Stimulated activated CD4-positive, alpha-beta T cell treated with anti-CD3 and anti-CD28 coated beads, Interleukin-2, amount 100 ng/mL, for 24 hours (primary cell): ENCODE data around the gene NEURL4.

Source experiments
- DNase-seq, 2 donors: peaks; one replicate each; pipeline ENCODE4 v3.0.0-alpha.2; 2020

Gene NEURL4

DNA sequence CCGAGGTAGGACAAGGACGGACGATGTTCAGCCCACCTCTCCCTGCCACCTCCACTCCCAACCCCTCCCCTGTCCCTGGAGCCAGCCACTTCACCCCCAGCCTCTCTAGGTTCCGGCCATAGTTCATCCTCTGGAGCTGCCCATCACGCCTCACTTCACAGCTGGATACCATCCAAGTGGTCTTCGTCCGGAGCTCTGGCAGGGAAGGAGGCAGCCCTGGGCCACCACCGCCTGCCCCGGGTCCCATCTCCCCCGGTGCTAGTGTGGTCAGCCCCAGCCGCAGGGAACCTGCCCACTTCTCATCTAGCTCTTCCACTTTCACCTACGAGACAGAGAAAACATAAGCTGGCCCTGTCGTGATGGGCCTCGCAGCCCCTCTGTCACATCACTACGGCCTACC lies 7.7 kb downstream of the NEURL4 start:
- DNase-seq, result no peak

DNA sequence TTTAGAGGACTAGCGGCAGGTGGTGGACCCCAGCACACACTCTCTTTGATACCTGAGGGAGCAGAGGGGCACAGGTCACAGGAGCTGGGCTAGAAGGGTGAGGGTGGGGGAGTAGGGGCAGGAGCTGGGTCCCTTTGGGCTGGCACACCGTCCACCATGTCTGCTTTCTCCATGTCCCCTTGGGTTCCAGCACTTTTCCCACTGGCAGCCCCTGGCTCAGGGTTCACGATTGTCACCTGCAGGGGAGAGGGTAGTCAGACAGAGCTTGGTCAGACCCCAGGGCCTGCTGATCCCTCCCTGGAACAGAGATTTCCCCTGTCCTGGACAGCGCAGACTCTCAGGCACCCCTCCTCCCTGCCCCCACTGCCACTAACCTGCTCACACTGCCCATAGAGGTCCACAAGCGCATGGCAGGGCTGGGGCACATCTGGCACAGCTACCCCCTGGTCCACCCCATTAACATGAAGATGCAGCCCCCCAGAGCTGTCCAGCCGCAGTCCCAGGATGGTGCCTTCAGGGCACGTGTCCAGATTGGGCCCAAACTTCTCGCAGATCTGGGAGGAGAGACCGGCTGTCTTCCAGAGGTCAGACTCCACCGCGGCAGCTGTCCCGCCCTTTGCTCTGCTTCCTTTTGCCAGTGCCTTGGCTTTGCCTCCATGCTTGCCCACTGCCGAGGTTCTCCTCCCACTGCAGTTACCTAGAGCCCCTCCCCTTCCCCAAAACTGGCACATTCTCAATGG lies 10.8 kb downstream of the NEURL4 start:
- DNase-seq, result no peak

DNA sequence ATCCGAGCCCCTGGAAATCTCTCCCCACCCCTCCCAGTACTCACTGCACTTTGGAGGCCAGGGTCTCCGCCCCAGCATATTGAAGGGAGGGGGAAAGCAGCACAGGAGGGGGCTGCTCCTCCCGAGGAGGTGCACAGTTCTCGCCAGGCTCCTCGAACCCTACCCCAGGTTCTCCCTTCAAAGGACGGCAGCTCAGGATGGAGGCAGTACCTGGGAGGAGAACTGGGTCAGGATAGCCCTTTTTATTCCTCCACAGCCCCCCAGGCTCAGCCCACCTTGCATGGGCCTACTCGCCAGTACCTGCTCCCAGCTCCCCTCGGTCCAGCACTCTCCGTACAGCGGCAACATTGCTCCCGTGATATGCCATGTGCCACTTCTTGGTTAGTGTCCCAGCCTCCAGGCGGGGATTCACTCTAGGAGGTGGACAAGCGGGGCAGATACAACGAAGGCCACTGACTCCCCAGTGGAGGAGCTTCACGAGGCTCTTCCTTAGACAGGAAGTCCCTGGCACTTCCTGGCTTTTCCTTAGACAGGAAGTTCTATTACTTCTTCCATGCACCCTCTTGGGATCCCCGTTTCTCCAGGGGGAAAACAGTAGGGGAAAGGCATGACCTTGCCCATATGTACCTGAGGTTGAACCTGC lies 11.9 kb downstream of the NEURL4 start:
- DNase-seq, result no peak

DNA sequence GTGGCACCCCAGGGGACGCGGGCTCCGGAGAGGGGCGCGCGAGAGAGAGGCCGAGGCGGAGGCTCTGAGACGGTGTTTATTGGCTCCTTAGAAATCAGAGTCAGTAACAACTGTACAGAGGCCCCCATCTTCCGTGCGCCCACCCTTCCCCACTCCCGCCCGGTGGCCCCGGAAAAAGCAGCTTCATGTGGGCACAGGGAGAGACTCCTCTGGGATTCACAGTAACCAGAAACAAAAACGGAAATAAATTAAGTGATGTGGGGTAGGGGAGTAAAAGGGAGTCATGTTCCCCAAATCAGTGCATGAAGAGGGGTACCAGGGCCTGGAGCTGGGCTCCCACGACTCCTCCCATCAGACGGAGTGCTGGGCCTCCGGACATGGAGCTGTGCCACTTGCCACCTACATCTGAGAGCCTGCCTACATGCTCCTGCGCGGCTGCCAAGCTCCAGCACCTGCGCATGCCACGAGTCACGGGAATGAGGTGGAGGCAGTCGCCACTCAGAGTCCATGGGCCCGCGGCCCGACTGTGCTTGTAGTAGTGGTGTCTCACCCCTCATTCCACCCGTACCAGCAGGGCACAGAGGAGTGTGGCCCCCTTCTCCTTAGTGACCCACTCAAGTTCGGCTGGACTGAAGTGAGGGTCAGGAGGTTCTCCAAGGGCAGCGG lies 13.4 kb downstream of the NEURL4 start:
- DNase-seq, result no peak

DNA sequence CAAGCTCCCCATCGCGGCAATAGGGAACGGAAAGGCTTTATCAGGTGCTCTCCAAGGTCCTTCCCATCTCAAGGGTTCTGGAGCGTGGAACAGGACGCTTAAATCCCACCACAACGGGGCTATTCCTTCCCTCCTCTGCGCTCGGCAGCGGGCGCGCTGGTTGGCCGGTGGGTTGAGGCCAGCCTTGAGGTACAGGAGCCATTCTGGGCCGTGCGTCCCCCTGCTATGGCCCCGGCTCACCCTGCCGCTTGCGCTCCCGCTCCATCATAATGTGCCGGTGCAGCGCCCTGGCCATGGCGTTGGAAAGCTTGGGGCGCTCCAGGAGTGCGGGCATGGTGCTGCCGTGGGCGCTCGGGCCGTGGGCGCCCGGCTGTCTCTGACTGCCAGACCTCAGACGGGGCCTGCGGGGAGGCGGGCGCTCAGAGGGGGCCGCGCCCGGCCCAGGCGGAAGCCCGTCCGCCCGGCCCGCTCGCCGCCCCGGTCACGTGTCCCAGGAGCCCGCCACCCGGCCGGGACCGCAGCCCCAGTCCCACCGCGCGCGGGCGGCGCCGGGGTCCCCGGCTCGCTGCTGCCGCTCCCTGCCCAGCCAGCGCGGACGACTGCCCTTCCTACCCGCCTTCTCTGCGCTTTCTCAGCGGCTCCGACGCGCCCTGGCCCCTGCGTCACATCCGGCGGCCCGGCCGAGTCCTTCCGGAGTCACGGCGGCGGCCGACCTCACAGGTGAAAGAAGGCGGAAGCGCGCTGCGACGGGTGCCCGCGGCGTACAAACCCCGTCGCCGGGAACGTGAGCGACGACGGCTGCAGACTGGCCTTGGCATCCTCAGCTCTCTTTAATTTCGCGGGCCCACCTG lies 14.2 kb downstream of the NEURL4 start, which contains the start of gene GPS2:
Gene GPS2, minus strand, starts transcription at position 642 of the 851 bp plus-strand sequence. Its CDS starts 308 bp downstream, at position 334.
- peak; percentile 93 to 96 for DNase-seq

DNA sequence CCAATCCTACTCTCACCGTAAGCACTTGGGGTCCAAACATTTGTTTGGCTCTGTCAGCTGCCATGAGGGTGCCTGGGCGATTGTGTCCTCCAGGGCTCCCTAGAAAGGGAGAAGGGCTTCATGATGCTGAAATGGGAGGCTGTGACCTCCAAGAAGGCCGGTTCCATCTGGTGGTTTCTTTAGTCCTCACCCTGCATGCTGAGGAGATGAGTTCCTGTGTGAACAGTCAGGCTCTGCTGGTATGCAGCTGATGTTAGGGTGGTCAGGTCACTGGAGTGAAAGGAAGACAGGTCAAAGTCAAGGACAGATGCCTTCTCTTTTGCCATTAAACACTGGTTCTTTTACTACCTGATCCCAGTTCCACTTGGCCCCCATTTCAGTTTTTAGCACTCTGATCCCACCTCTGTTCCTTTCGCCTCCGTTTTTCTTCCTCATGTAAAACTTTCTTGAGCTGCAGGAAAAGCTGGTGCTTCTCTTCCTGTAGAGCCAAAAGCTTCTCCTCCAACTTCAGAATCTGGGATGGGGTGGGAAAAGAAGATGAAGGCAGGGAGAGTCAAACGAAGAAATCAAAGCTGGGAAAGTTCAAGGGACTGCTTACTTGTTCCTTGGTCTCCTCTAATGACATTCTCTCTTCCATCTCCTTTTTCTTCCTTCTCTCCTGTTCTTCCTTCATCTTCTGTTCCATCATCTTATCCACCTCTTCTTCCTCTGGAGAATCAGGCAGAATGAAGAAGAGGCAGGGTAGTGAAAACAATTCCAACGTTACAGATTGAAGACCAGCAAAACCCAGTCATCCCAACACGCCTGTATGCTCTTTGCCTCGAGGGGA lies 15.0 kb downstream of the NEURL4 start:
- DNase-seq, result no peak

DNA sequence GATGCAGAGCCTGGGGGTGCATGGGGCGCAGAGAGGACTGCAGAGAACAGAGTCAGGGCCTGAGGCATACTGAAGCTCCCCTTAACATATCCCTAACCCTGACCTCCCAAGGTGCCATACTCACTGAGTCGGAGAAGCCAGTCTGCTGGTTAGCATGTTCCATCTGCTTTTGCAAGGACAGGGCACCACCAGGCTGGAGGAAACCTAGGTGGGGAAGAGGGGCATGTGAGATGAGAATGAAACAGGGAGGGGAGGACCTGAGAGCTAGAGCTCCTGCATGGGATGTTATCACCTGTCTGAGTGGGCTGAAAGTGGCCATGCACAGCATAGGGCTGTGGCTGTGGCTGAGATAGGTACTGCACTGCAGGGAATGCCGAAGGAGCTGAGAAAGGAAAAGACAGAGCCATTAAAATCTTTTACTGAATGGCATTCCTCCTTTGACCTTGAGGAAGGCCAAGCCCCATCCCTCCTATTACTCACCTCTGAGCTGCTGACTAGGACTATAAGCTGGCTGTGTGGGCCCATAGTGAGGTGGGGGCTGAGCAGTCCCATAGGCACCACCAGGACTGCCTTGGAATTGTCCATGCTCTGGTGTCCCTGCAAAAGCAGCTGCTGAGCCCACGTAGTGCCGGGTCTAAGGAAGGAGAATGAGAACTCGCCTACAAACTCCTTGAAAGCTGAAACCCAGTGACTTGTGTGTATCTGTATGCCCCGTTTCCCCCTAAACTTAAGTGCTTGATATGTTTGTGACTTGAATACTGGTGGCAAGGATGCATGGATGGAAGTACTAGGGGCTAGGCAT lies 15.8 kb downstream of the NEURL4 start:
- peak in 1 of 2 donors; percentile 49 for DNase-seq

DNA sequence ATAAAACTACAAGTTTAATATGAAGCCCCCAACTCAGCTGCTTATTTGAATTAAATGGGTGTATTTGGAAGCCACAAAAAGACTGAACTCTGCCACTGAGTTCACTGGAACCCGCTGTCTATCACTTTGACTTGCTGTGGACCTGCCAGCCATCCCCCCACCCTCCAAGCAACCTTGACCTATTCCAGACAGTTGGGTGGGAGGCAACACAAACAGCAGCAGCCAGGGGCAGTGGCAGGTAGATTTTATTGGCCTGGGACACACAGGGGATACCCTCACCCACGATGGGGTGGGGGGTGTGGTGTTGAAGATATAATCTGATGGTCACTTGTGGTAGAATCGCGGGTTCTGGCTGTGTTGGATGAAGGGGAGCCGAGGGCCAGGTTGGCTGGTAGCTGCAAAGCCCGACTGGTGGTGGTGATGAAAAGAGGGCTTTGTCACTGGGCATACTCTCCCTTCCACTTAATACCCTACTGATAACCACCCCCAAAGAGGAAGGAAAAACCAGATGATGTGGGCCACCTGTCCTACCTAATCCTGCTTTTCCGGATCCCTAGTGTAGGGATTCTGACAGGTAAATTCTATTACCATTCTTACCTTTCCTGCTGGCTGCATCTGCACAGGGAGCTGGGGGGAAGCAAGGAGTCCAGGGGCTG lies 16.6 kb downstream of the NEURL4 start:
- DNase-seq, result no peak

DNA sequence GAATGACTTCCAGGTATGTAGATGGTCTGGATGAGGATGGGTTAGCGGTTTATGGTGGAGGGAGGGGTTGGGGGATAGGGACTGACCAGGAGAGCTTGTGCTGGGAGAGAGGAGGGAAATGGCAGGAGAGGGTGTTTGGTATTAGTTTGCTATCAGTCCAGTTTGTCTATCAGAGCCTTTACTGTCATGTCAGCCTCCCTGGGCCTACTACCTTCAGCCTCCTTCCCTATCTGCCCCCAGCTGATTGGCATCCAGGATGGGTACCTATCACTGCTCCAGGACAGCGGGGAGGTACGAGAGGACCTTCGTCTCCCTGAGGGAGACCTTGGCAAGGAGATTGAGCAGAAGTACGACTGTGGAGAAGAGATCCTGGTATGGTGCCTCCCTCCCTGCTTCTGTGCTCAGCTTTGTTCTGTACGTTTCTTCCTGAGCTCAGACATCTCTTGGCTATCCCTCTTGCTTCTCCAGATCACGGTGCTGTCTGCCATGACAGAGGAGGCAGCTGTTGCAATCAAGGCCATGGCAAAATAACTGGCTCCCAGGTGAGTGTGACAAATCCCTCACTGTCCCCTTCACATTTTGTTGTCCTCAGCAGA lies 17.9 kb downstream of the NEURL4 start:
- DNase-seq, result no peak

DNA sequence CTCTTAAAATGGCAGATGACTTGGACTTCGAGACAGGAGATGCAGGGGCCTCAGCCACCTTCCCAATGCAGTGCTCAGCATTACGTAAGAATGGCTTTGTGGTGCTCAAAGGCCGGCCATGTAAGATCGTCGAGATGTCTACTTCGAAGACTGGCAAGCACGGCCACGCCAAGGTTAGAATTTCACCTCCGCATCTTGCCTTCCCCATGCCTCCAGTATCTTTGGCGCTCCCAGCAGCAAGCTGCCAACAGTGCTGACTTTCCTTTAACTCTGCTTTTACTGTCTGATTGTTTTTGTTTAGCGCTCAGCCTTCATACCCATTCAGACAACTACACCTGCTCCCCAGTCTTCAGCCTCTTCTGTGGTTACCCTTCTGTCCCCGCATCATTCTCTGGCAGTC lies 19.5 kb downstream of the NEURL4 start:
- no peak for DNase-seq

DNA sequence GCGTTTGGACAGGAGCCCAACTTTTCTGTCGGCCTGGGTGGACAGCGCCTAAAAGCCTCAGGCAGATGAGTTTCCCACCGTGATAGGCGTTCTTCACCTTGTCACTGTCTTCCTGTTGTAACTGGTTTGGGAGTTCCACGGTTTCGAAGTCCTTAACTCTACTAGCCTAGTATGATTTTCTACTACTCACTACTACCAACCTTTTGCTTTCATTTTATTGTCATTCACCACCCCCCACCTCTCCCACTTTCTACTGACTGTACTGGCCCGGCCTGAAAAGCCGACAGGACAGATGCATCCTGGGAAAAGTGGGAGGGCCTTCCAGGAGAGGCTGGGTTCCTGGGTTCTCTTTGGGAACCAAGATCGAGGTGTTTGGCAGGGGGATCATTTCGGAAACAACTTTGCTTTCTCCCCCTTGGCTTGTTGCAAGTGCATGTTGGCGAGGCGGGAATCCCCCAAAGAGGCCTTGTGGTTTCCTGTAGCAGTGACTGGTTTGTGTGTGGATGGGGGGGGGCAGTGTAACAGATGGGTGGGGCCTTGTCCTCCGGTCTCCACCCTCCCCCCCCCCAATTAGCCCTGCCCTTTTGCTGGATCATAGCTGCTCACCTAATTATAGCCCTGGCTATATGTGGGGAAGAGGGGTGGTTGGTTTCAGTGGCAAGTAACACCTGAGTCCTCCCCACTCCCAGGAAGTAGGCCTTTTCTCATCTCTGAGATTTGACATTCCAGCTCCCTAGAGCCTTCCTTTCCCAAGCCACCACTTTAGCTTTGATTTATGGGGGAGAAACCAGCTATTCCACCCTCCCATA lies 20.3 kb downstream of the NEURL4 start:
- peak; percentile 78 to 84 for DNase-seq

DNA sequence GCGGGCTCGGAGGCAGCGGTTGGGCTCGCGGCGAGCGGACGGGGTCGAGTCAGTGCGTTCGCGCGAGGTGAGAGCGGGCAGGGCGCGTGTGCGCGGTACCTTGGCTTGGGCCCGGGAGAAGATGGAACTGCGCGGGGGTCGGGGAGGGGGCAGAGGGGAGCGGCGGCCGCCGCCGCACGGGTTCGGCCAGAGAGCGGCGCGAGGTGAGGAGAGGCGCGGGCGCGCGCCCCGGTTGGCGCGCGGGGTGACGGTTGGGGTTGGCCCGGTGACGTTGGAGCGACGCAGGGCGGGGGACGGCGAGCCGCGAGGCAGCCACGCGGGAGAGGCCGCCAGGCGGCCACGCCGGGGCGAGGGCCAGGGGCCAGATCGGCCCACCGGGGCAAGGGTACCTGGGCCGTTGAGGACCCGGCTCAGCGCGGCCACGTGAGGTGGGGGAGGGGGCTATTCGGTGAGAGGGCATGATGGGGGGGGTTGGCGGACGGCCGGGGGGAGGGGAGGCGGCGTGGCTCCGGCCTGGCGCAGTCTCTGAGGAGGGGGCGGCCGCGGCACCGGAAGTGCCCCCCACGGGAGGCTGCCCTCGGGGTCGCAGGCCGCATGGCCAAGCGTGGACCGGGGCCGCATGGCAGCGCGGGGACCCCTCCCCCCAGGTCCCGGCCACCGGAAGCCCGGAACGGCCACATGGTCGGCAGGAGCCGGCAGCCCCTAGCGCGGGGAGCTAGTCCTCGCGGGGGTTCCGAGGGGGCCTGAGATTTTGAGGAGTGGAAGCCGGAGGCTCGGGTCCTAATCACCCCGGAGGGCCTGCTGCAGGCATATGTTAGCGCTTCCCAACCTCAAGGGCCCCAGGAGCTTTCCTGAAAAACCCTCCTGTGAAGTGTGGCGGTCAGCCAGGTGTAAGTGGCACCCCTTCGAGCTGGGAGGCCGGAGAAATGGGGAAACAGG lies 21.2 kb downstream of the NEURL4 start:
- DNase-seq, result peak; percentile 55 to 60

DNA sequence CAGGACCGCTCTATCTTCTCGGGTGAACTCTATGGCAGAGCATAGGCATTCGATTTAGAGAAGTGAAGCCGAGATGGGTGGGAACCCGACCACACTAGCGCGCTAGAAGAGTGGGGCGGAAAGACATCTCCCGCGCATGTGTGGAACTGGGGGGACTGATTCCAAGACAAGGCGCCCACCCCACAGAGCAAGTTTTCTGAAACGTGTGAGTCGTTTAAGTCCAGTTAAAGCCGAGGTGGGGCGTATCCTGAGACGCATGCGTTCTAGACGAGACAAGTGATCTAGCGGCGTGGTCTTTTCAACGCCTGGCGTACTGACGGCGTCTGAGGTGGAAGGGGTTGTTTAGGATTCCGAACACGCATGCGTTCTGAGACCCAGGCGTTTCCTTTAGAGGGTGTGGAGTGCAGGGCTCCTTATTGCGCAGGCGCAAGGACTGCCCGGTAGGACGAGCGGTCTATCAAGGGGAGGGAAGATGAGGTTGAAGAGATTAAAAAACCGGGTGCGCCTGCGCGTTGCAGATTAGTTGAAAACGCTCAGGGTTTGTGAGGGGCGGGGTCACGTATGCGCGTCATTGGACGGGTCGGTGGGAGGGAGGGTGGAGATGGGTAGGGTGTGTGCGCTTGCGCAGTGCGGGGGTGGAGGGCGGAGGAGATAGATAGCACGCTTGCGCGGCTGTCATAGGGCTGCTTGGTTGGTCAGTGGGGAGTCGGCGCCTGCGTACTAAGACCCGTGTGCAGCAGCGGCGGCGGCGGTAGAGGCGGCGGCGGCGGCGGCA lies 22.0 kb downstream of the NEURL4 start, which contains the start of gene EIF5A:
Gene EIF5A, plus strand, starts transcription at position 718 of the 775 bp plus-strand sequence. CDS start 2,008 bp downstream, outside the sequence.
- DNase-seq, result peak; percentile 100

DNA sequence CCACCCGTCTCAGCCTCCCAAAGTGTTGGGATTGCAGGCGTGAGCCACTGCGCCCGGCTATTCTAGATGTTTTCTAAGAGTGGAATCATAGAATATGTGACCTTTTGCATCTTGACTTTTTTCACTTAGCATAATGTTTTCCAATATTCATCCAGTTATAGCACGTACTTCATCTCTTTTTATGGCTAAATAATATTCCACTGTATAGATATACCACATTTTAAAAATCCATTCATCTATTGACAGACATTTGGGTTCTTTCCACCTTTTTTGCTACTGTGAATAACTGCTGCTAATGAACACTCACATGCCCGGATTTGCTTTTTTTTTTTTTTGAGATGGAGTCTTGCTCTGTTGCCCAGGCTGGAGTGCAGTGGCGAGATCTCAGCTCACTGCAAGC lies 25.0 kb downstream of the NEURL4 start:
- no peak for DNase-seq

DNA sequence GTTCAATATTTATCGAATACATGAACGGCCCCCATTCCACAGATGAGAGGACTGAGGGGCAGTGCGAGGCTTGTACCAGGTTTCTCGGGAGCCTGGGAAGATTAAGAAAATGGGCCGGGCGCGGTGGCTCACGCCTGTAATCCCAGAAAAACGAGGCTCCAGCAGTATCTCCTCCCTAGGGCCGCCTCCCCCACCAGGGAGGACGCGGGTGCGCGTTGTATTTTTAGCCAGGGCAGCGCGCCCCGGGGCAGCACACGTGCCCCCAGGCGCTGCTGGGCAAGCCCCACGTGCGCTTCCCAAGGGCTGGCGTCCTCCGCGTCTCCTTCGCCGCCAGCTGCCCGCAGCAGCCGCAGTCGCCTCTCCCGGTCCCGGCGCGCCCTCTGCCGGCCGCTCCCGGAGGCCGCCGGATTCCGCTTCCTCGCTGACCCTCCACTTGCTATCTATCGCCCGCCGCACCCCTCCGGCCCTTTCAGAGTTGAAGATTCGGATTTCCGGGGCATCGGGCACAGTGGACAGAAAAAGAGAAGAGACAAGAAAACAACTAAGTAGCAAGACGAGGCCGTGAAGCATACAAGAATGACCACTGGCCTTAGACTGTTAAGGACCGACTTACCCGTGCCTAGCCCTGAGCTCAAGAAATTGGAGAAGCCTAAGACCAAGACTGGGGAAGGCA lies 32.8 kb downstream of the NEURL4 start:
- DNase-seq, result peak; percentile 76 to 80
